GM12878 (cell line): ENCODE results near the gene TGFBR3. TPM values are rescaled to one million over a fixed set of nuclear protein-coding genes. Genes with fewer than 3 reads are reported as not detected.

Source experiments
- ATAC-seq: fragments of 200-7000 bp; cut with Tn5 transposase; 3 replicates; pipeline ENCODE4 v1.9.1; 2020; ENCODE audit warnings: mild to moderate bottlenecking, moderate library complexity
- BruUV-seq: library from RNA; stranded (reverse); fragments of 400-500 nt; replicated peaks from 2 replicates; lab custom pipeline; 2021; lab: Mats Ljungman, UMichigan
- CTCF ChIA-PET: fragments of 300-600 bp; sonication (Branson Sonifier 250); formaldehyde crosslinking; extraction: SDS; loops from one replicate; lab custom pipeline; 2021; ENCODE audit warnings: inconsistent platforms; lab: Yijun Ruan, JAX
- POLR2A ChIA-PET: fragments of 350-600 bp; formaldehyde crosslinking; extraction: SDS; loops from one replicate; lab custom pipeline; 2021; ENCODE audit warnings: inconsistent platforms; lab: Charles Lee
- RAD21 ChIA-PET: fragments of 300-600 bp; sonication (Branson Sonifier 250); formaldehyde crosslinking; loops from one replicate; lab custom pipeline; 2023; ENCODE audit warnings: antibody characterized with exemption; ENCODE audit not compliant: unreplicated experiment; lab: Charles Lee
- SMC1A ChIA-PET: fragments of 300-600 bp; sonication (Branson Sonifier 250); formaldehyde crosslinking; loops from one replicate; lab custom pipeline; 2023; ENCODE audit not compliant: unreplicated experiment, uncharacterized antibody; lab: Charles Lee
- DNase-seq: peaks from one replicate; pipeline ENCODE4 v3.0.0-alpha.2; 2011; ENCODE audit warnings: low read depth, low spot score
- FAIRE-seq: peaks from 3 replicates; lab custom pipeline; 2011; peaks lifted over from hg19 to GRCh38; lab: Jason Lieb, UNC
- H2AFZ ChIP-seq: 2 replicates; pipeline ENCODE4 v1.6.0; 2011; ENCODE audit warnings: low read depth, low read length, control low read depth; ENCODE audit not compliant: control insufficient read depth
- H3K27ac ChIP-seq: 2 replicates; pipeline ENCODE4 v1.5.1; 2011; ENCODE audit warnings: control low read depth; ENCODE audit not compliant: control insufficient read depth, insufficient read depth
- H3K27me3 ChIP-seq, 2 experiments: replicated peaks in 1 of 2; 2 replicates each; pipeline versions ENCODE4 v1.6.0 to v1.6.1; 2011; ENCODE audit warnings: low read length in 1 of 2; ENCODE audit not compliant: control insufficient read depth in 2 of 2, insufficient read depth in 2 of 2
- H3K36me3 ChIP-seq, 2 experiments: 2 replicates each; pipeline ENCODE4 v1.5.1; 2011; ENCODE audit warnings: low read length in 1 of 2; ENCODE audit not compliant: control insufficient read depth in 2 of 2, insufficient read depth in 2 of 2
- H3K4me1 ChIP-seq: 2 replicates; pipeline ENCODE4 v1.6.1; 2011; ENCODE audit warnings: mild to moderate bottlenecking, low read length, moderate library complexity, mixed read lengths; ENCODE audit not compliant: control insufficient read depth, insufficient read depth
- H3K4me2 ChIP-seq: 2 replicates; pipeline ENCODE4 v1.6.0; 2011; ENCODE audit warnings: control low read depth; ENCODE audit not compliant: control insufficient read depth, insufficient read depth
- H3K4me3 ChIP-seq: fragments of 200-600 bp; sonication (generic); 2 replicates; pipeline ENCODE4 v1.5.1; 2016
- H3K79me2 ChIP-seq: 2 replicates; pipeline ENCODE4 v1.6.0; 2011; ENCODE audit warnings: low read length; ENCODE audit not compliant: control insufficient read depth, insufficient read depth
- H3K9ac ChIP-seq: 2 replicates; pipeline ENCODE4 v1.8.0; 2011; ENCODE audit warnings: low read length, control low read depth, mixed read lengths; ENCODE audit not compliant: control insufficient read depth, insufficient read depth
- H3K9me3 ChIP-seq: replicated peaks from 3 replicates; pipeline ENCODE4 v1.5.1; 2011; ENCODE audit warnings: mild to moderate bottlenecking, low read length; ENCODE audit not compliant: control insufficient read depth, insufficient read depth
- H4K20me1 ChIP-seq: 2 replicates; pipeline ENCODE4 v1.6.0; 2011; ENCODE audit not compliant: control insufficient read depth, insufficient read depth
- BACH1 ChIP-seq: fragments of 450-650 bp; IDR thresholded peaks from 2 replicates; pipeline ENCODE4 v1.6.1; 2017; ENCODE audit warnings: mild to moderate bottlenecking, borderline replicate concordance
- BMI1 ChIP-seq: fragments of 450-650 bp; IDR thresholded peaks from 2 replicates; pipeline ENCODE4 v1.6.1; 2016; ENCODE audit warnings: mild to moderate bottlenecking, moderate library complexity, borderline replicate concordance
- CREM ChIP-seq: IDR thresholded peaks from 2 replicates; pipeline ENCODE4 v1.6.1; 2014; ENCODE audit warnings: antibody characterized with exemption, low read depth
- DPF2 ChIP-seq: fragments of 450-650 bp; IDR thresholded peaks from 2 replicates; pipeline ENCODE4 v1.6.1; 2017; ENCODE audit warnings: mild to moderate bottlenecking
- ETV6 ChIP-seq, 2 experiments: fragments of 450-650 bp in 1 of 2; IDR thresholded peaks in 1 of 2; conservative IDR thresholded peaks in 1 of 2; 2 replicates each; pipeline ENCODE4 v1.6.1; 2014; ENCODE audit warnings: antibody characterized with exemption in 1 of 2, borderline replicate concordance in 1 of 2, low read depth in 1 of 2, mild to moderate bottlenecking in 1 of 2, moderate library complexity in 1 of 2
- FOS ChIP-seq: IDR thresholded peaks from 3 replicates; pipeline ENCODE4 v1.6.1; 2011; ENCODE audit warnings: borderline replicate concordance; ENCODE audit not compliant: insufficient read length; ENCODE audit errors: extremely low read depth
- HDAC6 ChIP-seq: fragments of 200-600 bp; sonication (generic); IDR thresholded peaks from one replicate; pipeline ENCODE4 v1.8.0; 2017; ENCODE audit warnings: antibody characterized with exemption; ENCODE audit not compliant: unreplicated experiment
- IKZF1 ChIP-seq: fragments of 450-650 bp; conservative IDR thresholded peaks from 2 replicates; pipeline ENCODE4 v1.6.1; 2017; ENCODE audit warnings: antibody characterized with exemption, mild to moderate bottlenecking
- KDM1A ChIP-seq: fragments of 200-600 bp; sonication (generic); IDR thresholded peaks from 2 replicates; pipeline ENCODE4 v1.6.1; 2016; ENCODE audit warnings: borderline replicate concordance
- MXI1 ChIP-seq: fragments of 150-350 bp; IDR thresholded peaks from 2 replicates; pipeline ENCODE4 v1.6.1; 2011; ENCODE audit warnings: low read depth, mild to moderate bottlenecking, inconsistent platforms, low read length, improper control_type of control experiment
- MYB ChIP-seq: fragments of 150-350 bp; IDR thresholded peaks from 2 replicates; pipeline ENCODE4 v1.6.1; 2014; ENCODE audit warnings: mild to moderate bottlenecking, low read depth, low read length, borderline replicate concordance
- MYC ChIP-seq: IDR thresholded peaks from 2 replicates; pipeline ENCODE4 v1.6.1; 2011; ENCODE audit warnings: mild to moderate bottlenecking, low read length, moderate library complexity, inconsistent platforms; ENCODE audit not compliant: insufficient read depth, insufficient replicate concordance, insufficient read length, severe bottlenecking
- POU2F2 ChIP-seq: IDR thresholded peaks from 3 replicates; pipeline ENCODE4 v1.6.1; 2011; ENCODE audit warnings: low read depth, mild to moderate bottlenecking, low read length, borderline replicate concordance
- RAD51 ChIP-seq: fragments of 450-650 bp; IDR thresholded peaks from 2 replicates; pipeline ENCODE4 v1.6.1; 2016; ENCODE audit warnings: moderate library complexity, mild to moderate bottlenecking, inconsistent platforms
- RCOR1 ChIP-seq: conservative IDR thresholded peaks from 2 replicates; pipeline ENCODE4 v1.6.1; 2012; ENCODE audit warnings: low read depth, low read length, improper control_type of control experiment
- SMAD5 ChIP-seq: IDR thresholded peaks from 2 replicates; pipeline ENCODE4 v1.6.1; 2016; ENCODE audit warnings: antibody characterized with exemption, low read depth
- SRF ChIP-seq, 2 experiments: IDR thresholded peaks; 2 replicates each; pipeline ENCODE4 v1.6.1; 2011; ENCODE audit warnings: low read depth in 2 of 2, low read length in 2 of 2, mild to moderate bottlenecking in 1 of 2, moderate library complexity in 1 of 2
- STAT1 ChIP-seq: fragments of 450-650 bp; conservative IDR thresholded peaks from 2 replicates; pipeline ENCODE4 v1.6.1; 2014; ENCODE audit warnings: antibody characterized with exemption, mild to moderate bottlenecking
- WGBS: methylation state at CpG from one replicate; pipeline ENCODE4 v1.1.6; 2016; ENCODE audit warnings: low lambda C conversion rate; ENCODE audit not compliant: insufficient replicate concordance, insufficient coverage; ENCODE audit errors: missing lambda C conversion rate; 5-methylcytosine and 5-hydroxymethylcytosine counted together
- in situ Hi-C: fragments of 300-500 bp; cut with MboI; formaldehyde crosslinking; loops from 9 replicates; pipeline ENCODE4 v1.14.3; 2018; ENCODE audit warnings: mixed read lengths
- intact Hi-C: fragments of 100-400 bp; cut with micrococcal nuclease; formaldehyde crosslinking; loops from one replicate; pipeline ENCODE4 v1.14.2; 2022; ENCODE audit not compliant: unreplicated experiment
- polyA plus RNA-seq, 11 experiments: library from polyadenylated mRNA; depleted of rRNA in 4 of 11; unstranded in 6 of 11; stranded (reverse) in 5 of 11; fragments of >200 nt; fragmentation: Nextera tagmentation in 4 of 11; fragmentation: Illumina TruSeq in 1 of 11; extraction: Ambion mirVana in 4 of 11; extraction: Trizol in 1 of 11; gene quantifications; 1 replicate in 1 of 11; 2 replicates in 10 of 11; pipeline versions ENCODE4 v1.2.1 to v1.2.3, GENCODE V29; 2011 to 2016; ENCODE audit warnings: inconsistent platforms in 2 of 11, missing spikeins in 2 of 11, low read depth in 1 of 11
- total RNA-seq, 4 experiments: library from RNA; depleted of rRNA in 3 of 4; stranded (reverse); fragments of >200 nt in 3 of 4; fragmentation: Illumina TruSeq in 1 of 4; extraction: Trizol in 1 of 4; gene quantifications; 2 replicates each; pipeline versions ENCODE4 v1.2.1 to v1.2.3, GENCODE V29; 2013 to 2021
- TF ChIP-seq, protein P1 (sequence below): fragments of 450-650 bp; IDR thresholded peaks from 2 replicates; pipeline ENCODE4 v1.6.1; 2017; ENCODE audit warnings: mild to moderate bottlenecking, moderate library complexity

Gene TGFBR3
- total and polyA plus RNA-seq, 10 of the 15 experiments (the other 5 are each of a cell fraction or from before 2014, with no cell fraction given) = 2.7 to 16.5 (median 12.6) TPM

DNA sequence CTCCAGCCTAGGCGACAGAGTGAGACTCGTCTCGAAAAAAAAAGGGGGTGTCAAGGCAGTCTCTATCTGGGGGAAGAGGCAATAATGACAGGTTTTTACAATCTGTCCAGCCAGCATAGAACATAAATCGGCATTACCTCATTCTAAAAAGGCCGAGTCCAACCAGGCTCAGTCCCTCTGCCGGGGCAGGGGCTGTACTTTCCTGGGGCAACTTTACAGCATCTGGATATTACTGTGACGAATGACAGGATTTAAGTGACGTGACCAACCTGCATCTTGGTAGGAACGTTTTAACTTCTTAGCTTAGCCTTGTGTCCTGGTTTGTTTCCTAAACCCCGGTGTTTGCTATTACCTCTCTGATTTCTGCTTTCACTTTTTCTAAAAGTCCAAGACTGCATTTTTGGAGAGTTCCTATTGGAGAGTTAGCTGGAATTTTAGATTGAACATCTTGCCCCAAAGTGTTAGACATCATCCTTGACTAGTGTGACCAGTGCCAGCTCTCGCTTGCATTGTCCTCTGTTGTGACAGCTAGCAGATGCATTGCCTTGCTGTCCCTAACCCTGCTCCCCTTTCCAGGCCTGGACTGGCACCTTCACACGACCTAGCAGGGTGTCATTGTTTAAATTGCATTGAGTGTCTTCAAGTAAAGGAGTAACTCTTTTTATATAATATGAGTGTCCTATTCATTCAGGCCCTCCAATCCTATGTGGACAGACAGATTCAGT lies 96.5 kb downstream of the TGFBR3 start:
- 63% methylated on average over 12 of the region's 12 CpGs for WGBS
- in situ Hi-C loops (no loop called here), intact Hi-C loops (no loop called here)
- RAD21 ChIA-PET = no interaction called here
- H3K9me3 ChIP-seq = no peaks in the 10 kb centered on the region
- CTCF ChIA-PET = interaction anchor here (1.0 kb wide), 1 partner anchor 278 kb away, joined by 3 read pairs; no protein-coding TSS in a partner anchor
- ATAC-seq = no peak
- H3K4me3 ChIP-seq = no peak overlapping the region
- SMC1A ChIA-PET = interaction anchor here (0.7 kb wide), 1 partner anchor 18 kb away, joined by 3 read pairs; no protein-coding TSS in a partner anchor
- H3K79me2 ChIP-seq = no peaks in the 10 kb centered on the region
- no peaks in the 10 kb centered on the region for H3K36me3 ChIP-seq
- no TSS peak for BruUV-seq
- H3K27ac ChIP-seq = no peak overlapping the region
- H3K4me2 ChIP-seq = no peak overlapping the region
- TF ChIP-seq MYB (no peak), STAT1 (no peak), BACH1 (no peak), MYC (no peak), FOS (no peak), MXI1 (no peak), CREM (no peak), RCOR1 (no peak), SMAD5 (no peak), POU2F2 (no peak), HDAC6 (no peak), BMI1 (no peak), KDM1A (no peak), SRF (IDR thresholded peaks at IDR 0.05; ENCODE audit: low read depth in 2 of 2, low read length in 2 of 2) (no peak), ETV6 (conservative IDR thresholded peaks at IDR 0.05 in 1 of 2, IDR thresholded peaks at IDR 0.05 in 1 of 2; ENCODE audit: borderline replicate concordance in 1 of 2, low read depth in 1 of 2) (no peak), DPF2 (no peak), IKZF1 (no peak), RAD51 (no peak)
- TF ChIP-seq, protein P1, sequence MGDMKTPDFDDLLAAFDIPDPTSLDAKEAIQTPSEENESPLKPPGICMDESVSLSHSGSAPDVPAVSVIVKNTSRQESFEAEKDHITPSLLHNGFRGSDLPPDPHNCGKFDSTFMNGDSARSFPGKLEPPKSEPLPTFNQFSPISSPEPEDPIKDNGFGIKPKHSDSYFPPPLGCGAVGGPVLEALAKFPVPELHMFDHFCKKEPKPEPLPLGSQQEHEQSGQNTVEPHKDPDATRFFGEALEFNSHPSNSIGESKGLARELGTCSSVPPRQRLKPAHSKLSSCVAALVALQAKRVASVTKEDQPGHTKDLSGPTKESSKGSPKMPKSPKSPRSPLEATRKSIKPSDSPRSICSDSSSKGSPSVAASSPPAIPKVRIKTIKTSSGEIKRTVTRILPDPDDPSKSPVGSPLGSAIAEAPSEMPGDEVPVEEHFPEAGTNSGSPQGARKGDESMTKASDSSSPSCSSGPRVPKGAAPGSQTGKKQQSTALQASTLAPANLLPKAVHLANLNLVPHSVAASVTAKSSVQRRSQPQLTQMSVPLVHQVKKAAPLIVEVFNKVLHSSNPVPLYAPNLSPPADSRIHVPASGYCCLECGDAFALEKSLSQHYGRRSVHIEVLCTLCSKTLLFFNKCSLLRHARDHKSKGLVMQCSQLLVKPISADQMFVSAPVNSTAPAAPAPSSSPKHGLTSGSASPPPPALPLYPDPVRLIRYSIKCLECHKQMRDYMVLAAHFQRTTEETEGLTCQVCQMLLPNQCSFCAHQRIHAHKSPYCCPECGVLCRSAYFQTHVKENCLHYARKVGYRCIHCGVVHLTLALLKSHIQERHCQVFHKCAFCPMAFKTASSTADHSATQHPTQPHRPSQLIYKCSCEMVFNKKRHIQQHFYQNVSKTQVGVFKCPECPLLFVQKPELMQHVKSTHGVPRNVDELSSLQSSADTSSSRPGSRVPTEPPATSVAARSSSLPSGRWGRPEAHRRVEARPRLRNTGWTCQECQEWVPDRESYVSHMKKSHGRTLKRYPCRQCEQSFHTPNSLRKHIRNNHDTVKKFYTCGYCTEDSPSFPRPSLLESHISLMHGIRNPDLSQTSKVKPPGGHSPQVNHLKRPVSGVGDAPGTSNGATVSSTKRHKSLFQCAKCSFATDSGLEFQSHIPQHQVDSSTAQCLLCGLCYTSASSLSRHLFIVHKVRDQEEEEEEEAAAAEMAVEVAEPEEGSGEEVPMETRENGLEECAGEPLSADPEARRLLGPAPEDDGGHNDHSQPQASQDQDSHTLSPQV = no peak
- H3K4me1 ChIP-seq = no peaks in the 10 kb centered on the region
- no peak overlapping the region for H2AFZ ChIP-seq
- POLR2A ChIA-PET = no interaction called here
- DNase-seq = no peak
- H3K9ac ChIP-seq = no peak overlapping the region
- H3K27me3 ChIP-seq = no peaks in the 10 kb centered on the region
- no peaks in the 10 kb centered on the region for H4K20me1 ChIP-seq
- FAIRE-seq = no peak
